CD4-positive, alpha-beta T cell treated with Interleukin-15 for 4 hours (primary cell): ENCODE measurements around the gene DNAAF6.
"Not testable (repeated sequence)": the region's sequence is repeated elsewhere in the genome, so short reads cannot be mapped to it uniquely, and the experiment has no call there.

ENCODE experiments used
- DNase-seq: peaks from one replicate; pipeline ENCODE4 v3.0.0-alpha.2; 2020; ENCODE audit warnings: low spot score

DNAAF6 gene

DNA sequence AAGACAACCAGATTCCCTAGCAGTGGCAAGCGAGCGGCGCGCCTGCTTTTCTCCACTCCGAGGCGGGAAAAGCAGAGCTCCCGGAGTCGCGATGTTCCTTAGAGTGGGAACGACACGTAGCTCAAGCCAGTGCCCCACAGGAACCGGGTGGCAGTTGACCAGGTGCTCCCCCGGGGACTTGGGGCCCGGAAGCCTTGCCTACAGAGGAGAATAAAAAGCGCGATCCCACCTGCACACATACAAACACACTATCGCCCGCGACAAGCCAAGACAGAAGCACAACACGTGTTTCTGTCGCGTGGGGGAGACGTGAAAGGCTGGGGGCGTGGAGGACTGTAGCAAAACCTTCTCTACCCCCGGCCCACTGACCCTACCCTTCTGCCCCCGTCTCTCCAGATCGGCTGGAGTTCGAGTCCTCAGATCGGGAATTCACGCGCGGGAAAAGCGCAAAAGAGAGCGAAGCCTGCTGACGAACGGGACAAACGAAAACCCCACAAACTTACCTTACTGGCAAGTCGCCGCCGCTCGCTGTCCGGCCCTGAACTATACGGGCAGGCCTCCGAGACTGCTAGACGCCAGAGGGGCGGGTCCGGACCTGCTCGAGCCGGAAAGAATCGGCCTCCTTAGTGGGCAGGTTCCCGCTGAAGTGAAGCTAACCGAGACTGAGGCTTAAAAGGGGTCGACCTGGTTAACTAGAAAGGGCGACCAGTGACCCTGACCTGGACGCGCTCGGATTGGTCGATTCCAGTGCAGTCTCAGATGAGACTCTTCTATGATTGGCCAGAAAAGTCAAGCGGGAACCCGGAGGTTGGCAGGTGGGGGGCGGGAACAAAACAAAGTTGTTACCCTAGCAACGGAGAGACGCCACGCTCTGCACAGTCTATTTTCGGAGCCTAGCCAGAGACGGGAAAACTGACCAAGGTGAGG is at the start of gene DNAAF6, which contains the start of gene NUP62CL:
Gene DNAAF6, plus strand, starts transcription at position 842 of the 927 bp plus-strand sequence. CDS start 6,265 bp downstream, outside the sequence.
Gene NUP62CL, minus strand, starts transcription at position 664 of the 927 bp plus-strand sequence. CDS start 31,287 bp downstream, outside the sequence.
- DNase-seq: peak; percentile 82

GRCh38 chrX:107157618-107158017 is 48.8 kb upstream of the DNAAF6 start:
- not testable (repeated sequence) for DNase-seq

GRCh38 chrX:107167163-107167921 is 39.1 kb upstream of the DNAAF6 start:
- DNase-seq: no peak

- DNase-seq: no peak
Observed at GRCh38 chrX:107168257-107168656, 38.2 kb upstream of the DNAAF6 start.

DNA sequence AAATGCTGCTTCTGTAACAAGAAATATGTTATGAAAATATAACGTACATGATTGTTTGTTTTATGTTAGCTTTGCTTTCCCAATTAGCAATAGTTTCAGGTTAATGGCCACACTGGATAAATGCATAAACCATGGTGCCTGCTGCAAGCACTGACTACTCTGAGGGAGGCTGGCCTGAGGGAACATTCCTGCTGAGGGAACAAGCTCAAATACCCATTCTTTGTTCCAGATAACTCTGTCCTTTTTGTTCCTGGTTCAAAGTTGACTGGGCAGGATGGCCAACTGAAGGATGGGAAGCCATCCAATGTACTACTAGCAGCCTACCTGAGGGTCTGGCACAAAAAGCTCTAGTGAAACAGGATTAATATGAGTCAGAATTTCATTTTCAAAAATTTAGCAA is 37.7 kb upstream of the DNAAF6 start:
- no peak for DNase-seq

DNA sequence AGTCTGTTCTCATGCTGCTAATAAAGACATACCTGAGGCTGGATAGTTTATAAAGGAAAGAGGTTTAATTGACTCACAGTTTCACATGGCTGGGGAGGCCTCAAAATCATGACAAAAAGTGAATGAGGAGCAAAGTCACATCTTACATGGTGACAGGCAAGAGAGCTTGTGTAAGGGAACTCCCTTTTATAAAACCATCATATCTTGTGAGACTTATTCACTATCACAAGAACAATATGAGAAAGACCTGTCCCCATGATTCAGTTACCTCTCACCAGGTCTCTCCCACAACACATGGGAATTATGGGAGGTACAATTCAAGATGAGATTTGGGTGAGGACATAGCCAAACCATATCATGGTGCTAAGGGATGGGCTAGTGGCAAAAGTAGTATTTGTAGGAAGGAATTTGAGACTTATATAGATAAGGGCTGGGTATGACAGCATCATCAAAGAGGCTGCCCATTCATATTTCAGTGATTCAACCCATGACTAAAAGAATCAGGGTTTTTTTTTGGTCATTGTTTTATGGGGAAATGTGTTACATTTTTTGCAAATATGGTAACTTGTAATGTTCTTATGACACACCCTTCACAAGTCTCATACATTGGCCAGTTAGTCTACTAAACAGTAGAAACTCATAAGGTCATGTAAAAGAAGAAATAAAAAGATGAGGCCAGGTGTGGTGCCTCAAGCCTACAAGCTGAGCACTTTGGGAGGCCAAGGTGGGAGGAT is 34.9 kb upstream of the DNAAF6 start:
- no peak for DNase-seq

DNA sequence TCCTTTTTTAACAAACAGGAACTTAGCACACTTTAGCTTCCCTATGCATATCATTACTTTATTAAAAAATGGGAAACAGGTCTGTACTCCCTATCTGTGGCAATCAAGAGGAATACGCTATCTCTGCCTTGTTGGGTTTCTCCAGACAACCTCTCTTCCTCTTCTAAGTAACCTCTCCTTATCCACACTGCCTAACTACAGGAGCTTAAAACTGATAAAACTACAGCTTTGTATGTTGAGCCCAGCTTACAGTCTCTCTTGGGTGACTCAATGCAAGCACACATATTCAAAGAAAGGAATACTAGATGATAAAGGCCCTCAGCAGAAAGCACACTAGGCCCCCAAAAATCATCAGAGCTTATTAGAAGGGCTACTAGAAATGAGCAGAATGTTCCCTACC is 9.1 kb upstream of the DNAAF6 start:
- DNase-seq: no peak

- DNase-seq: not testable (repeated sequence)
Observed at GRCh38 chrX:107198074-107198473, 8.3 kb upstream of the DNAAF6 start.

GRCh38 chrX:107199491-107199890 is 6.9 kb upstream of the DNAAF6 start:
- no peak for DNase-seq

GRCh38 chrX:107204068-107204605 is 2.3 kb upstream of the DNAAF6 start:
- no peak for DNase-seq

- no peak for DNase-seq
Observed at GRCh38 chrX:107206697-107207065, 270 bp downstream of the DNAAF6 start.

DNA sequence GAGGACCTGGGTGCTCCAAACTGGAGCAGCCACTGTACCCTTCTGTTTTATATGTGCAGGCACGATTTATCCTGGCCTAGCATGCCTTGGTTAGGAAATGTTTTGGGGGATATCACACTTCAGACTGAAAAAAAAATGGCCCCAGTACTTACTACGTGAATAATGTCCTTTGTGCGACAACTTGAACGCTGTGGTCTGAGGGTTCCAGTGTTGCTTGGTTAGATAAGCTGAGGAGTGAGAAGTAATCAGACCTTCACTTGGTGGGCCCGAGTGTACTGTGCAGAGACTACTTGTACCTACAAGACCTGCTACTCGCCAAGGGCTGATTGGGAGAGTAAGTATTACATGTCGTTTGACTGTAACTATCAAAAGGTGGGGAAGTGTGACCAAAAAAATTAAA is 678 bp downstream of the DNAAF6 start:
- DNase-seq: no peak

DNA sequence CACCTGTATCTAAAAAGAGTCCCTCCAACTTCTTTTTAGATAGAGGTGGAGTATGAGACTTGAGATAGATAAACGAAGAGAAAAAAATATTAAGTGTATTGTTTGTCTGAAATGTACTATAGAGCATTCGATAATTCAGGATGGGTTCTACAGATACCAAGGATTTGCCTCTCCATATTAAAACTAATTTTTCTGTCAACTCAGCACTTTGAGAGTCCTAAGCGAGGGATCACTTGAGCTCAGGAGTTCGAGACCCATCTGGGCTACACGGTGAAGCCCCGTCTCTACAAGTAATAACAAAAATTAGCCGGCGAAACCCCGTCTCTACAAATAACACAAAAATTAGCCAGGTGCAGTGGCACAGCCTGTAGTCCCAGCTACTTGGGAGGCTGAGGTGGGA is 1.5 kb downstream of the DNAAF6 start:
- DNase-seq: no peak

- no peak for DNase-seq
Observed at GRCh38 chrX:107213477-107213876, 7.1 kb downstream of the DNAAF6 start.

- no peak for DNase-seq
Observed at GRCh38 chrX:107226757-107227156, 20.3 kb downstream of the DNAAF6 start.

DNA sequence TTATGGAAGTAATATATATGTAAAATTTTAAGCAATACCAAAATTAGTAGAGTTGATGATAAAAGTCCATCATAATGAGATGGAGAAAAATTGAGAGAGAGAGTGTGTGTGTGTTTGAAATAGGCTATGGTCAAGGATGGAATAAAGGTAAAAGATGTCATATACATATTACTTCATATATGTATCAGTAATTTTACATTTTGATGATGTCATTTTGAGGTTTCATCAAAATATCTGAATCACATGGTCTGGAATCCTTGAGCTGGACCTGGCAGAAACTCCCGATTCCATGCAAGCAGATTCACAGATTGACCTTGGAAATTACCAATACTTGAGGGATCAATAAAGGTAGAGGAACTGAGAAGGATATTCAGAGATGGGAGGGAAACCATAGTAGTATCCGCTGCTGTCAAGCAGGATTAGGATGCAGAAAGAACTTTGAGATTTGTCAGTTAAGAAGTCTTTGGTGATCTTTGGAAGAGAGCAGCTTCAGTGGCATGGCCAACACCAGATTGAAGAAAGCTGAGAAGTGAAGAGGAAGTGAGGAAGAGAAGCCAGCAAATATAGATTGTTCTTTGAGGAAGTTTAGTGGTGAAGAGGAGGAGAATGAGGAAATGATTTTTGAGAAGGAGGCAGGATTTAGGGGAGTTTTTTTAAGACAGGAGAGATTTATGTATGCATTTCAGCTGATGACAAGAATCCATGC is 21.5 kb downstream of the DNAAF6 start:
- no peak for DNase-seq

- no peak for DNase-seq
Observed at GRCh38 chrX:107228486-107228819, 22.0 kb downstream of the DNAAF6 start.

GRCh38 chrX:107272431-107272921 is 66.1 kb downstream of the DNAAF6 start:
- no peak for DNase-seq

GRCh38 chrX:107273795-107274194 is 67.4 kb downstream of the DNAAF6 start:
- DNase-seq: no peak

DNA sequence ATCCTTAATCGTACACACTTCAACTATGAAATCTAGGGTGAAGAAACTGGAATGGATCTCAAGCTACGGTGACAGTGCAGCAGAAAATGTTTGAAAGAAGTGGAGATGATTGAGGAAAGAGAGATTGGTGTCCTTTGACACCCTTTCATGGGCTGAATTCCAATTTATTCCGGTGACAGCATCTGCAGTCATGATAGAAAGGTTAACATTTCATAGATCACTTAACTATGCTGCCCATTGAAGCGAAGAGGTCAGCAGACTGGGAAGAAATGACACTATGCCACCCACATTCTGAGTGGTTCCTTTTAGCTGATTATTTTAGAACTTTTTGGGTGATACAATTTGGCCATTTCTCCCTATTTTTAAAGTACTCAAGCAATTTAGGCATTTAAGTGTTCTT is 82.3 kb downstream of the DNAAF6 start:
- DNase-seq: no peak

DNA sequence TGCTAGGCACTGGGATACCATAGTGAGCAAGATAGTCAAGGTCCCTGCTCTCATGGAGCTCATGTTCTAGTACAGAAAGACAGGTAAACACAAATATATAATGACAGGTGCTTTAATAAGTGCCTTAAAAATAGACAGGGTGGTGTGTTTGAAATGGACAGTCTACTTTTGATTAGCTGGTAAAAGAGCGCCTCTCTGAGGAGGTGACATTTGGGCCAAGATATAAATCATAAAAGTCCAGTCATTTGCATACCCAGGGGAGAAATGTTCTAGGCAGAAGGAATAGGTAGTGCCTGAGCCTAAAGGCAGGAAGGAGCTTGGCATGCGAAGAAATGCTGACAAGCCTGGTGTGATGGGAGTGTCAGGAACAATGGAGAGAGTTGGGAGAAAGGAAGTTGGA is 83.6 kb downstream of the DNAAF6 start:
- DNase-seq: no peak
